Activated CD4-positive, alpha-beta T cell treated with anti-CD3 and anti-CD28 coated beads for 36 hours (primary cell): ENCODE measurements around the gene RMRP. TPM values are rescaled to one million over a fixed set of nuclear protein-coding genes. Genes with fewer than 3 reads are reported as not detected.
A peak's percentile ranks its signal among the peaks of the same experiment; 100 is the strongest.
"Not testable (repeated sequence)": the region's sequence is repeated elsewhere in the genome, so short reads cannot be mapped to it uniquely, and the experiment has no call there.

ENCODE experiments used
- ATAC-seq: fragments of 200-7000 bp; cut with Tn5 transposase; one replicate; pipeline ENCODE4 v1.10.0; 2021; ENCODE audit warnings: mild to moderate bottlenecking, moderate library complexity
- CTCF ChIA-PET: fragments of 350-600 bp; sonication (Branson Sonifier 250); formaldehyde crosslinking; loops from one replicate; lab custom pipeline; 2021; ENCODE audit warnings: antibody characterized with exemption; lab: Charles Lee
- POLR2A ChIA-PET: fragments of 350-600 bp; sonication (Branson Sonifier 250); formaldehyde crosslinking; loops from one replicate; lab custom pipeline; 2021; ENCODE audit warnings: antibody characterized with exemption, inconsistent platforms; lab: Charles Lee
- DNase-seq: peaks from one replicate; pipeline ENCODE4 v3.0.0-alpha.2; 2020
- H3K27ac Mint-ChIP-seq: one replicate; pipeline ENCODE4 v1.8.0; 2021; ENCODE audit warnings: mixed read lengths
- H3K27me3 Mint-ChIP-seq: one replicate; pipeline ENCODE4 v1.8.0; 2021; ENCODE audit warnings: mixed read lengths
- H3K36me3 Mint-ChIP-seq: one replicate; pipeline ENCODE4 v1.8.0; 2021; ENCODE audit warnings: low read depth, mixed read lengths
- H3K4me1 Mint-ChIP-seq: one replicate; pipeline ENCODE4 v1.8.0; 2021; ENCODE audit warnings: mixed read lengths
- H3K4me3 Mint-ChIP-seq: one replicate; pipeline ENCODE4 v1.8.0; 2021; ENCODE audit warnings: mild to moderate bottlenecking, moderate library complexity, mixed read lengths
- H3K9me3 Mint-ChIP-seq: one replicate; pipeline ENCODE4 v1.8.0; 2021; ENCODE audit warnings: low read depth, mixed read lengths
- intact Hi-C, 2 experiments: fragments of 100-400 bp; cut with DNase I in 1 of 2; cut with micrococcal nuclease in 1 of 2; formaldehyde crosslinking; loops; one replicate each; pipeline versions ENCODE4 v1.14.2 to v1.15.1; 2022 to 2024; cut with DNase I, micrococcal nuclease
- total RNA-seq, 2 experiments: library from RNA; stranded (reverse); gene quantifications; one replicate each; pipeline ENCODE4 v1.2.3, GENCODE V29; 2021

The RMRP gene
- total RNA-seq, 2 experiments from 2014 or later: 894 to 11,462 TPM

DNA sequence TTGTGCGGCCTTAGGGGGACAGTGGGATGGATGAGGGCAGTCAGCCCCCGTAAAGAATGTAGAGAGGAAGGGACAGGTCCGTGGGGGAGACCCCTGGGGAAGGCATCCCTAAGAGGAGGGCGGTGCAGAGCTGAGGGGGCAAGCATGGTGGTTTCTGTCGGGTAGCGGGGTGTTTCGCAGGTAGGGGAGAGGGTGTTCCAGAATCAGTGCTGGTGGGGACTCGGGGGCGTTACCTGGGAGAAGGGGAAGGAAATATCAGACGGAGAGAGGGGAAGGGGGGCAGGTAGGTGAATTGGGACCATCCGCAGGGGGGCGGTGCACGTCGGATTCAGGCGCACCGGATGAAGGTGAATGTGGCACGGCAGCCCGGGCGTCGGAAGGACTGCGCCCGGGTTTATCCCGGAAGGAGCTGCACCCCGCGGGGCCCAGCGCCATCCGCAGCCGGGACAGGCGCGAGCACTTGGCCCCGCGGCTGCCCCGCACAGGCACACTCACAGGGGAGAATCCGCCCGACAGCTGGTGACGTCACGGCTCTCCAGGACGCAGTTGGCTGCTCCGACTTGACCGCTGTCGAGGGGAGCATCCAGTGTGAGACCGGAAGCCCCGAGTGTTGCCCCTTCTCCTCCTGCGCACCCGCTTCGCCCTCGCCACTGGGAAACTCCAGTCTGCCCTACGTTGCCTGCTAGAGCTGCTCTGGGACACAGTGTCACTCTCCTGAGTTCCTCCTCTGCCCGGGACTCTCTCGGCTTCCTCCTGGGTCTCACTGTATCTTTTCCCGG is 40.9 kb downstream of the RMRP start:
- H3K4me1 Mint-ChIP-seq: peaks cover 38% of the 10 kb centered on the region
- peak overlapping the region; percentile 77 for H3K4me3 Mint-ChIP-seq
- ChIA-PET CTCF (interaction anchor here (0.6 to 1.8 kb wide), 18 partner anchors 8 to 923 kb away, joined by 3 to 9 read pairs (median 3); partner anchors contain the start of genes CCDC107, RMRP, TESK1 and TLN1), POLR2A (interaction anchor here (0.7 to 0.9 kb wide), 3 partner anchors 9 to 115 kb away, joined by 3 read pairs; partner anchors contain the start of gene CREB3)
- DNase-seq (peak; percentile 80), ATAC-seq (peak; percentile 74)
- H3K36me3 Mint-ChIP-seq: no peaks in the 10 kb centered on the region
- intact Hi-C loops: loop anchor here (1.0 to 5.0 kb wide), 4 partner anchors 13 to 115 kb away; partner anchors contain the start of genes CCDC107 (in 1 of the 2), CREB3 (in 1 of the 2), RMRP (in 1 of the 2) and TLN1 (in 1 of the 2)
- H3K9me3 Mint-ChIP-seq: no peaks in the 10 kb centered on the region
- H3K27me3 Mint-ChIP-seq: no peaks in the 10 kb centered on the region
- peak overlapping the region; percentile 79 for H3K27ac Mint-ChIP-seq

GRCh38 chr9:35615981-35616680 is 41.7 kb downstream of the RMRP start:
- DNase-seq (no peak), ATAC-seq (no peak)
- Mint-ChIP-seq H3K4me3 (peak overlapping the region; percentile 77), H3K9me3 (no peaks in the 10 kb centered on the region), H3K27ac (peak overlapping the region; percentile 52), H3K36me3 (no peaks in the 10 kb centered on the region), H3K4me1 (peaks cover 43% of the 10 kb centered on the region), H3K27me3 (no peaks in the 10 kb centered on the region)
- CTCF ChIA-PET: interaction anchor here (0.5 to 1.8 kb wide), 13 partner anchors 10 to 1476 kb away, joined by 3 to 9 read pairs (median 4); partner anchors contain the start of genes CCDC107, RMRP, TESK1 and TLN1
- POLR2A ChIA-PET: no interaction called here
- intact Hi-C loops: loop anchor here in 1 of 2 experiments (5.0 kb wide), 2 partner anchors 41 to 116 kb away; partner anchors contain the start of genes CCDC107, CREB3, RMRP and TLN1

- ChIA-PET POLR2A (interaction anchor here (1.1 kb wide), 1 partner anchor 123 kb away, joined by 3 read pairs; the partner anchor contains the start of gene RUSC2), CTCF (interaction anchor here (0.6 to 4.0 kb wide), 7 partner anchors 9 to 81 kb away, joined by 3 to 29 read pairs (median 5); partner anchors contain the start of genes CCDC107 and RMRP)
- H3K36me3 Mint-ChIP-seq: no peaks in the 10 kb centered on the region
- ATAC-seq (no peak), DNase-seq (no peak)
- no peaks in the 10 kb centered on the region for H3K9me3 Mint-ChIP-seq
- H3K27me3 Mint-ChIP-seq: no peaks in the 10 kb centered on the region
- no peak overlapping the region for H3K27ac Mint-ChIP-seq
- no peak overlapping the region for H3K4me3 Mint-ChIP-seq
- intact Hi-C loops: no loop called here
- peaks cover 20% of the 10 kb centered on the region for H3K4me1 Mint-ChIP-seq
Measured at GRCh38 chr9:35612843-35613242, 45.0 kb downstream of the RMRP start.

DNA sequence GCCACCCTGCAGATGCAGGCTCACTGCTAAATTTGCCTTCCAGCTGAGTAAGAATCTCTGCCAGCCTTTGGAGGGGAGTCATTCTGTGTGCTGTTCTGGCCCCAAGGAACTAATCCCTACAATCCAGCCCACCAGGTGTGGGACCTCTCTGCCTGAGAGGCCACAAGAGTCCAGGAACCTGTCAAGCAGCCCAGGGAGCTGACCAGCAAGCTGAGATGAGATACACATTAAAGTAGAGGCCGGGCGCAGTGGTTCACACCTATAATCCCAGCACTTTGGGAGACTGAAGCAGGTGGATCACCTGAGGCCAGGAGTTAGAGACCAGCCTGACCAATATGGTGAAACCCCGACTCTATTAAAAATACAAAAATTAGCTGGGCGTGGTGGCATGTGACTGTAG is 45.8 kb downstream of the RMRP start:
- H3K27me3 Mint-ChIP-seq, H3K9me3 Mint-ChIP-seq, H3K4me3 Mint-ChIP-seq, intact Hi-C loops, ATAC-seq, POLR2A ChIA-PET, H3K27ac Mint-ChIP-seq, DNase-seq, H3K36me3 Mint-ChIP-seq: not testable (repeated sequence)
- H3K4me1 Mint-ChIP-seq: peaks cover 14% of the 10 kb centered on the region
- CTCF ChIA-PET: interaction anchor here (0.6 to 4.0 kb wide), 20 partner anchors 8 to 270 kb away, joined by 3 to 29 read pairs (median 4); partner anchors contain the start of genes CCDC107, CREB3, RMRP and RUSC2

DNA sequence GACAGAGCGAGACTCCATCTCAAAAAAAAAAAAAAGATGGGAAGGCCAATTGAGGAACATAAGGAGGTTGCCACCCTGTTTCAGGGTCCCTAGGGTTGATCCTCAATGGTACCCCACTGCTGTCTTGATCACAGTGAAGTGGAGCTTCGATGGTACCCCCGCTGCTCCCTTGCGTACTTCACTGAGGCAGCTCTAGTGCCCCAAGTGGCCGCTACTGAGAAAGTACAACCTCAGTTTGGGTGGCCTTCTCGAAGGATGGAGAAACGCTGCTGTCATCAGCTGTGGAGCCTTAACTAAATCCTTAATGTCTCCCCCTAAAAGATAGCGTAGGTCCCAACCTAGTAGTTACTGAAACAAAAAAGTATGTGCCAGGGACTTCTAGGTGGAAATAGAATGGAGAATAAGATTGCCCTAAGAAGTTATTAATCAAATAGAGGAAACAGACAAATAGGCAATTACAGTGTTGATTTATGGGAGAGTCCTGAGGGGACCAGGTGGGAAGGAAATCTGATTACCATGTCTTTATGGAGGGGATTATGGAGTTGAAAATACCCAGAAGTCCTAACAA is 46.5 kb downstream of the RMRP start:
- Mint-ChIP-seq H3K4me1 (peaks cover 13% of the 10 kb centered on the region), H3K27me3 (no peaks in the 10 kb centered on the region), H3K36me3 (no peaks in the 10 kb centered on the region), H3K4me3 (no peak overlapping the region), H3K9me3 (no peaks in the 10 kb centered on the region), H3K27ac (no peak overlapping the region)
- intact Hi-C loops: no loop called here
- DNase-seq (peak; percentile 74), ATAC-seq (peak; percentile 96)
- ChIA-PET POLR2A (interaction anchor here (1.1 kb wide), 1 partner anchor 11 kb away, joined by 3 read pairs; no protein-coding TSS in a partner anchor), CTCF (interaction anchor here (0.5 to 4.0 kb wide), 30 partner anchors 9 to 830 kb away, joined by 3 to 29 read pairs (median 4); partner anchors contain the start of genes CCDC107, CREB3, RMRP and RUSC2)

DNA sequence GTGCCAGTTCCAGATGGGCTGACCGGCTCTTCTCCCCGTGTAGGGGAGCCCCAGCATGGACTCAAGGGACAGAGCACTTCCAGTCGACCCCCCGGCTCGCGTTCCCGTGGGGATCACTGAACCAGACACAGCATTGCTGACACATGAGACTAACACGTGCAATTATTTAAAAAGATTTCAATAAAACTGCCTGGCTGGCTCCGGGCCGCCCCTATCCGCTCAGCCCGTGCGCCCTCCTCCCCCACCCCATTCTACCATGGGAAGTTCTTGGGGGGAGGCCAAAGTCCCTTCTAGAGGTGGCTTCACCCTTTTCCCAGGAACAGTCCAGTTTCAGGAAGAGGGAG is 48.0 kb downstream of the RMRP start:
- no peaks in the 10 kb centered on the region for H3K36me3 Mint-ChIP-seq
- no peak overlapping the region for H3K27ac Mint-ChIP-seq
- no peaks in the 10 kb centered on the region for H3K9me3 Mint-ChIP-seq
- ChIA-PET CTCF (interaction anchor here (1.0 to 3.0 kb wide), 3 partner anchors 55 to 122 kb away, joined by 4 to 16 read pairs (median 9); partner anchors contain the start of genes ARHGEF39, CREB3 and TLN1), POLR2A (interaction anchor here (0.5 kb wide), 1 partner anchor 65 kb away, joined by 3 read pairs; no protein-coding TSS in a partner anchor)
- DNase-seq (no peak), ATAC-seq (no peak)
- H3K4me3 Mint-ChIP-seq: no peak overlapping the region
- no peaks in the 10 kb centered on the region for H3K27me3 Mint-ChIP-seq
- H3K4me1 Mint-ChIP-seq: peaks cover 15% of the 10 kb centered on the region
- intact Hi-C loops: loop anchor here in 1 of 2 experiments (10.0 kb wide), 1 partner anchor 945 kb away; the partner anchor contains the start of gene CCL27

GRCh38 chr9:35609001-35609819 is 48.6 kb downstream of the RMRP start:
- Mint-ChIP-seq H3K4me1 (peaks cover 15% of the 10 kb centered on the region), H3K4me3 (no peak overlapping the region), H3K27me3 (no peaks in the 10 kb centered on the region), H3K36me3 (no peaks in the 10 kb centered on the region), H3K27ac (no peak overlapping the region), H3K9me3 (no peaks in the 10 kb centered on the region)
- POLR2A ChIA-PET: no interaction called here
- ATAC-seq (no peak), DNase-seq (no peak)
- CTCF ChIA-PET: interaction anchor here (0.5 to 3.0 kb wide), 5 partner anchors 8 to 122 kb away, joined by 3 to 16 read pairs (median 3); partner anchors contain the start of genes CCDC107, CREB3, RMRP and TLN1
- intact Hi-C loops: loop anchor here in 1 of 2 experiments (10.0 kb wide), 1 partner anchor 944 kb away; the partner anchor contains the start of gene CCL27

- intact Hi-C loops: loop anchor here in 1 of 2 experiments (10.0 kb wide), 1 partner anchor 943 kb away; the partner anchor contains the start of gene CCL27
- Mint-ChIP-seq H3K27me3 (no peaks in the 10 kb centered on the region), H3K27ac (no peak overlapping the region), H3K4me3 (no peak overlapping the region), H3K36me3 (peaks cover 2% of the 10 kb centered on the region), H3K9me3 (no peaks in the 10 kb centered on the region), H3K4me1 (peaks cover 19% of the 10 kb centered on the region)
- ChIA-PET CTCF (interaction anchor here (0.7 to 1.1 kb wide), 5 partner anchors 9 to 50 kb away, joined by 3 to 4 read pairs (median 3); partner anchors contain the start of genes CCDC107 and RMRP), POLR2A (interaction anchor here (0.9 kb wide), 1 partner anchor 9 kb away, joined by 3 read pairs; no protein-coding TSS in a partner anchor)
- no peak for DNase-seq
- no peak for ATAC-seq
Measured at GRCh38 chr9:35608221-35608620, 49.6 kb downstream of the RMRP start.
